ENCODE measurements around the gene HELQ. TPM values are rescaled to one million over a fixed set of nuclear protein-coding genes. Genes with fewer than 3 reads are reported as not detected.
A peak's percentile ranks its signal among the peaks of the same experiment; 100 is the strongest.

HELQ gene
- total RNA-seq, 4 donors from 2014 or later: 17.9 to 48.7 (median 25.2) TPM

DNA sequence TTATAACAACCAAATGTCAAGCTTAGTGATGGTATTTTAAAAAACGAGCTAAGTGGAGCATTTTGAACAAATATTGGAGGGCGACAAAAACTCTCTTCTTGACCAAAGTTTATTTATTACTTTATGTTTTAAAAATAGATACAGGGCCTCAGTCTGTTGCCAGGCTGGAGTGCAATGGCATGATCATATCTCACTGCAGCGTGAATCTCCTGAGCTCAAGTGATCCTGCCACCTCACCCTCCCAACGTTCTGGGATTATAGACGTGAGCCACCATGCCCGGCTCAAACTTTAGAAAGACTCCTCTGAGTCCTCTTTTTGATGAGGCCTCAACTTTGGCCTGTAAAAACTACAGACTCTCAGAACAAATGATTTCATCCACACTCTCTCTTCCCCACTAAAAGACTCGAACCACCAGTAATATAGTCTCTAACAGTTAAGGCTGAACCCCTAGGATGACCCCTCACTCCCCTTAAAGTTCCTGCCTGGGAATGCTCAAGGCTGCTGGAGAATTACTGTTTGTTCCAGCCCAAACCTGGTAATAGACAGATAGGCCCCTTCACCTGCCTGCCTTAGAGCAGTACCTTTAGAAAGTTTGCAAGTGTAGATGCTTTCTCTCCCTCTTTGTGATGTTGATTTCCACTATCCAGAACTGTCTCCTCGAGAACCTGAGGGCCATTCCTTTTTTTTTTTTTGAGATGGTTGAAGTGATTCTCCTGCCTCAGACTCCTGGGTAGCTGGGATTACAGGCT lies 65.7 kb downstream of the HELQ start:
- intact Hi-C loops (cut with DNase I; ENCODE audit: low total_unique reads): no loop called here
- Histone ChIP-seq H3K27ac (peak overlapping the region; percentile 6 to 33), H3K9me3 (no peaks in the 10 kb centered on the region), H3K27me3 (no peaks in the 10 kb centered on the region), H3K36me3 (no peaks in the 10 kb centered on the region), H3K4me1 (peaks cover 0 to 4% of the 10 kb centered on the region in 2 donors), H3K4me3 (no peak overlapping the region)
- no peak for TF ChIP-seq POLR2A (IDR thresholded peaks at IDR 0.05)
- TF ChIP-seq, protein P1, sequence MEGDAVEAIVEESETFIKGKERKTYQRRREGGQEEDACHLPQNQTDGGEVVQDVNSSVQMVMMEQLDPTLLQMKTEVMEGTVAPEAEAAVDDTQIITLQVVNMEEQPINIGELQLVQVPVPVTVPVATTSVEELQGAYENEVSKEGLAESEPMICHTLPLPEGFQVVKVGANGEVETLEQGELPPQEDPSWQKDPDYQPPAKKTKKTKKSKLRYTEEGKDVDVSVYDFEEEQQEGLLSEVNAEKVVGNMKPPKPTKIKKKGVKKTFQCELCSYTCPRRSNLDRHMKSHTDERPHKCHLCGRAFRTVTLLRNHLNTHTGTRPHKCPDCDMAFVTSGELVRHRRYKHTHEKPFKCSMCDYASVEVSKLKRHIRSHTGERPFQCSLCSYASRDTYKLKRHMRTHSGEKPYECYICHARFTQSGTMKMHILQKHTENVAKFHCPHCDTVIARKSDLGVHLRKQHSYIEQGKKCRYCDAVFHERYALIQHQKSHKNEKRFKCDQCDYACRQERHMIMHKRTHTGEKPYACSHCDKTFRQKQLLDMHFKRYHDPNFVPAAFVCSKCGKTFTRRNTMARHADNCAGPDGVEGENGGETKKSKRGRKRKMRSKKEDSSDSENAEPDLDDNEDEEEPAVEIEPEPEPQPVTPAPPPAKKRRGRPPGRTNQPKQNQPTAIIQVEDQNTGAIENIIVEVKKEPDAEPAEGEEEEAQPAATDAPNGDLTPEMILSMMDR (IDR thresholded peaks at IDR 0.05): no peak
- no peak for DNase-seq

DNA sequence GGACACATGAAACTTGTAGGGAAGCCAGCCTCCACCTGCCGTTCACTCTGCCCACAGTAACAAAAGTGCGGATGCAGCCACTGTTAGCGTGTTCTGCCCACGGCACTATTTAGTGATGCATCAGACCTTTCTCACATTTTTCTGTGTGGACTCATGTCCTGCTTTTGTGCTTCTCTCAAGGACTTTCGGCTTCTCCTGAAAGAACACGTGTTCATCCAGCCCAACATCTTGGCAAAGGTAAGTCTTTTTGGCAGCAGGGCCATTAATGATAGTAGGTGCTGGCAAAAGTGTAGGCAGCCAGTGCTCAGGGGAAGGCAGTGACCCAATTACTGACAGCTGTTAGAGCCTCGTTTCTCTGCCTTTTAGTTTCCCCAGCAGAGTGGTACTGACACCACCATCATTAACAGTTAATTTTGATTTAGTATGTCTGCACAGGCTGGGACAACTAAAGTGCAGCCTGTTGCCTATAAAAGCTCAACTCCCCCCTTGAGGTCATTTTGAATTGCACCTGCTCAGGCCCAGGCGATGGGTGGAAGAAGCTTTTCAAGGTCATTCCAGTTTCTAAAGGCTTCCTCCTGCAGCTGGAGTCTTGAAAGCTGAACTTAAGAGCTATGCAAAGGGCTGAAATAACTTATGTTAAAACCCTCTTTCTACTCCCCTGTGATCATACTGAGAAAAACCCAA lies 66.4 kb downstream of the HELQ start:
- intact Hi-C loops (cut with DNase I; ENCODE audit: low total_unique reads): no loop called here
- Histone ChIP-seq H3K27me3 (no peaks in the 10 kb centered on the region), H3K4me3 (no peak overlapping the region), H3K9me3 (no peaks in the 10 kb centered on the region), H3K27ac (peak overlapping the region; percentile 6 to 77), H3K4me1 (peaks cover 0 to 4% of the 10 kb centered on the region in 2 donors), H3K36me3 (no peaks in the 10 kb centered on the region)
- TF ChIP-seq, protein P1 (IDR thresholded peaks at IDR 0.05): no peak
- no peak for TF ChIP-seq POLR2A (IDR thresholded peaks at IDR 0.05)
- DNase-seq: no peak

DNA sequence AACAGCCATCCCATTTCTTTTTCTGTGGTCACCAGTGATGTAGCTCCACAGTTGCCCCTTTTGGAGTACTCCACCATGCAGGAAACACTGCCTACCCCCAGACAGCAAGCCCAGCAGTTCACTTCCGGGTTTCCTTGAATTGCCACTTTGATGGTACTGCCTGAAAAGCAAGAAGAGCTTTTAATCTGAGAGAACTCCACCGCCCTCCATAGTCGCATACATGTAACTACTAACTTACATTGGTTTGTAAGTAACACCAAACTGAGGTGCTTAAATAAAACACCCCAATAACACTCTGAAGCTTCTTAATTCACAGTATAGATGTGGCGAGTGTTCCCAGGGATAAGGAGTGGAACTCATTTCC lies 67.3 kb downstream of the HELQ start:
- intact Hi-C loops (cut with DNase I; ENCODE audit: low total_unique reads): no loop called here
- no peak for DNase-seq
- TF ChIP-seq POLR2A (IDR thresholded peaks at IDR 0.05): no peak
- TF ChIP-seq, protein P1 (IDR thresholded peaks at IDR 0.05): no peak
- Histone ChIP-seq H3K27ac (peak overlapping the region; percentile 71 to 77), H3K4me1 (peaks cover 0 to 4% of the 10 kb centered on the region in 2 donors), H3K27me3 (no peaks in the 10 kb centered on the region), H3K36me3 (no peaks in the 10 kb centered on the region), H3K9me3 (no peaks in the 10 kb centered on the region), H3K4me3 (no peak overlapping the region)

DNA sequence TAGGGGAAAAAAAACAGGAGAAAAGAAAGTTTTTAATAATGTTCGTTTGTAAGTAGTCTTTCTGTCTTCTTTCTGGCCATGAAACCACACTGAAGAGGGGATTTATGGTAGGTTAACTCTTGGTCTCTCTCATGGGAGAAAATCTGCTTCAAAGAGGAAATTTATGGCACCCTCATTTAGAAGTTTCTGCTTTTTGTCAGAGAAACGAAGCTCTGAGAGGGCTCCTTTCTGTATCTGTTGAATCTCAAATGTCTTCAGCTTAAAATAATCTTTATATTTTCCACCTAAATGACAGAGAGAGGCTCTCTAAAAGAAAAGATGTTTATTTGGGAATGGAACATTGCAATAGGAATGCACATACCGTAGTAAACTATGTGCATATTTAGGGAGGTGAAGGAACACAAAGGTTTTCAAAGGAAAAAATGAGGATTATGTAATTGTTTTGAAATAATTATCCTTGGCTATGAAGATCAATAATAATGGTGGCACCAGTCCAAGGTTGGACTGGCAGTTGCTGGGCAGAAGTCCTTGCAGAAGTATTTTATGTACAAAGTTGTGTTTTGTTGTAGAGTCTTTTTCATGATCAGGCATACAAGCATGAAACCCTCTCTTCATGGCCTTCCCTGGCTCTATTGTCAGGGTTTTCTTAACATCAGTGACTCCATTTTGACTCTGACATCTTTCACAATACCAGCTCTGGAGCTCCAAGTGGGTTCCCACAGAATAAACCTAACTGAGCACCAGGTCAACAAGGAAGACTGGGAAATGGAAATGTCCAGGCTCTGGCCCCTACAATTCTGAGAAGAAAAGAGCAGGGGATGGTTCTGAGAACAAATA lies 67.9 kb downstream of the HELQ start:
- H3K27ac ChIP-seq: peak overlapping the region; percentile 71 to 77
- intact Hi-C loops (cut with DNase I; ENCODE audit: low total_unique reads): no loop called here

More for the DNA sequence above, 67.9 kb downstream of the HELQ start:
- no peak for TF ChIP-seq POLR2A (IDR thresholded peaks at IDR 0.05)
- TF ChIP-seq, protein P1 (IDR thresholded peaks at IDR 0.05): no peak
- Histone ChIP-seq H3K4me1 (peaks cover 0 to 4% of the 10 kb centered on the region in 2 donors), H3K27me3 (no peaks in the 10 kb centered on the region), H3K9me3 (no peaks in the 10 kb centered on the region), H3K4me3 (no peak overlapping the region), H3K36me3 (no peaks in the 10 kb centered on the region)
- no peak for DNase-seq
